GM21529 (cell line): ENCODE measurements around the gene IDE.
"Not testable (repeated sequence)": the region's sequence is repeated elsewhere in the genome, so short reads cannot be mapped to it uniquely, and the experiment has no call there.

ENCODE experiments used
- ATAC-seq: cut with Tn5 transposase; IDR thresholded peaks from one replicate; pipeline ENCODE4 v1.9.1; 2021; ENCODE audit not compliant: unreplicated experiment

IDE gene

DNA sequence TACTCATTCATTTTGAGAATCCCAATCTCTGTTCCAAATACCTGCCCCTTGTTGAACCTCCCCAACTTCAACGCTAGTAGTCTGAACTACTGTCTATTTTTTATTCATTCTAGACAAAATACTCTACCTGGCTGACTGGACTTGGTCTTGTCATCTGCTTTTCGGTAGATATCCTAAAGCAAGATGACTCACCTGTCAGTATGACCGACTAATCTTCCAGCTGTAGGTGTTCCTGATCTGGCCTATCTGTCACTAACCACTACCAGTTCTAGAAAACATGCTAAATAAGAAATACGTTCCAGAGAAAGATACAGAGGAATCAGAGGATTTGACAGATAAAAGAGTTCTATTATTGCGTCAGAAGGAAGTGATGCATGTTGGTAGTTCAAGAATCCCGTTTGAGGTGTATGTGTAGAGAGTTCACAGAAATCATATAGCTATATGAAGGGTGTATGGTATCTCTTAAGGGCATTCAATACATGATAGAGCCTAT, 81.1 kb downstream of the IDE start:
- no peak for ATAC-seq

DNA sequence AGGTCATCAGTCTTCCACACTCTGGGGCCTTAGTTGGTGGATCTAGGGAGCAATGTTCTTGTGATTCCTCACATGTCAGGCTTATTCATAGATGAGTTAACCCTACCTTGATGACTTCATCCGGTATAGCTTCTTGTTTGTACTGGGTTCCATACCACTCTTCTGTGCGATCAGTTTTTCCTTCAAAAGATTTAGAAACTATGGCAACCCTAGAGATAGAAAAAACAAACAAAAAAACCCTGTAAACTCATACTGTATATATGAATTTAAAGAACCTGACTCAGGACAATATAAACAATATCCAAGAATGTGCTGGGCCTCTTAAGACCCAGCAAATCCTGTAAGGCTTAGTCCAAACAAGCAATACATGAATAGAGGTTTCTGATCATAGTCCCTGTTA, 83.5 kb downstream of the IDE start:
- ATAC-seq, result no peak

DNA sequence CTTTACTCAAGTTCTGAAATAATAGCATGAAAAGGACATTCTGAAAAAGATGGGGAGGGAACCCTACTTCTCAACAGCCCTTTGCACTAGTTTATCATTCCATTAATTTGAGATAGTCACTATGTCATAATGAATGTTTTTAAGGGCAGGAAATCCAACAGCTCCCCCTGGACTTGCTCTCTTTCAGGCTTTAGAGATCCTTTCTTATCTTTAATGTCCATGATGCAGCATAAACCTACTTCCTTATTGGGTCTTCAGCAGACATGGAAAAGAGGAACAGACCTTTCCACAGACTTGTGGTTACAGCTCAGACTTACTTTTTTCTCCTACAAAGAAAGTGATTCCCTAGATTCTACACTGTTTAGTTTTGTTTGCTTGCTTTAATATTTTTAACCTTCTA, 87.3 kb downstream of the IDE start:
- no peak for ATAC-seq

DNA sequence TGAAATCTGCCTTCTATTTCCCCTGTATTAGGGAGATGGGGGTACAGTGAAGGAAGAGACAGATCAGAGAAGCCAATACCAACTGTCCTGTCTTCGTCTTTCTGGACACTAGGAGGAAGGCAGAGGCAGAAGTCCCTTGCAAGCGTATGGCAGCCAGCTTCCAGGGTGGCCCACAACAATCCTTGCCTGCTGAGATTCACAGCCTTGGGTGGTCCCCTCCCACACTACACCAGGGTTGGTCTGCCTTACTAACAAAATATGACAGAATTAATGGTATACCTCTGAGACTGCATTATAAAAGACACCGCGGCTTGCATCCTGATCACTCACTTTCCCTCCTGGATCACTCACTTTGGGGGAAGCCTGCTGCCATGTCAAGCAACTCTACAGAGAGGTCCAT, 90.4 kb downstream of the IDE start:
- ATAC-seq, result no peak

DNA sequence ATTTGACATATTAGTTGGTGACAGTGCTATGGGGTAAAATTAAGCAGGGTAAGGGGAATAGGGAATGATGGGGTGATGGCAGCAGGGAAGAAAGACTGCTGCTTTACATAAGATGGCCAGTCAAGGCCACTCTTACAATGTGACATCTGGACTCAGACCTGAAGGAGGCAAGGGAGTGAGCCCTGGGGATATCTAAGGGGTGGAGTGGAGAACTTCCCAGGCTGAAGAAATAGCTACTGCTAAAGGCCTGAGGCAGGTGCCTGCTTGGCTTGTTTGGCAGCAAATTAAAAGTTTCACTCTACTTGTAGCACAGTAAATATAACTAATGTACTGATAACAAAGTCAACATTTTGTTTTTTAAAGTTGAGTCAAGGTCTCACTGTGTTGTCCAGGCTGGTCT, 93.5 kb downstream of the IDE start:
- no peak for ATAC-seq

DNA sequence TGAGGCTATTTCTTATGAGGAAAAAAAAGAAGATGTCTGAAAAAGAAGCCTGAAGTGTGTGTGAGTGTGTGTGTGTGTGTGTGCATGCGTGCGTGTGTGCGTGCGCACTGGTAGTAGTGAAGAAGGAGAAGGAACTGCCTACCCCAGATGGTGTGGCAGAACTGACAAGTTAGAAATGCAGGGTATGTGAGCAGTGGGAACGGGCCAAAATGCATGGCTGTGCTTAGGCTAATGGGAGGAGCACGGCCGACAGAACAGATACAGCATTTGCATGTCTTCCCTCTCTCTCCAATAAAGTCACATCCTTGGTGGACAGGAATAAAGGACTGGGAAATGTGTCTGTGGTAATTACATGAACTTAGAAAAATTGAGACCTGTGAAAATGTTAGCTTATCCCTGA, 94.3 kb downstream of the IDE start:
- ATAC-seq, result no peak

DNA sequence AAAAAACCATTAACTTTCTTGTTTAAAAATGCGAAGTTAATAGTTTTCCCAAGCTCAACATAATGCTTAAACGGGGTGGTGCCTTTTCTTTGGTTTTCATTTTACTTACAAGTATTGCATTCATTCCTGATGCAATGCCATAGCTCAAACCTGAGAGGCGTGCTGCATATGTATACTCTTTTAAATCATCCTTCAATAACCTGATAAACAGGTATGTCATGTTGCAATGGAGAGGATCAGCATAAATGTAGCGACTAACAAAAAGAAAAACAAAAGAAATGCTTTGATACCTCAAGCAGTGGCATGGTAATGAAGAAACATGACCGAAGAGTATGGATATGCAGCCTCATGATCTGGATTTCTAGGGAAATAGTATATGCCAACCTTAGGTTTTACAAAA, 95.4 kb downstream of the IDE start:
- ATAC-seq, result no peak

DNA sequence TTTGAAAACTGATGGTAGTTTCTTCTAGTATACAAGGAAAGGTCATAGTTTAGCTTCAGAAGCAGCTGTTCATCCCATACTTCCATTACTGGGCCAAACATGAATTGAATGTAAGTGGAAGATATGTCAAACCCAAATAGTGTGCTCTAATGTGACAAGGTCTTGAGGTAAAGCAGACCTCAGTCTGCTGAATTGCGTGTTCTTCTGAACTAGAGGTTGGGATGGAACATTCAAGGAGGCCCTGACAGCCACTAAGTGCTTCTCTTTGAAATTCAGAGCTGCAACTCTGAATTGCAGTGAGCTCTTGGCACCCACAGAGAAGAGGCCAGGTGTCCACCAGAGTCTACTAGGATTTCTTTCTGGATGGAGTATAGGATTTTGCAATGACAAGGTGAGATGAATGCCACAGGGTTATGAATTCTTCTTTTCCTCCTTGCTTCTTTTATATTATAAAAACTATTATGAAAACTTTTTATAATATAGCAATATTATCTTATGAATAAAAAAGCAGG, 98.5 kb downstream of the IDE start:
- no peak for ATAC-seq

DNA sequence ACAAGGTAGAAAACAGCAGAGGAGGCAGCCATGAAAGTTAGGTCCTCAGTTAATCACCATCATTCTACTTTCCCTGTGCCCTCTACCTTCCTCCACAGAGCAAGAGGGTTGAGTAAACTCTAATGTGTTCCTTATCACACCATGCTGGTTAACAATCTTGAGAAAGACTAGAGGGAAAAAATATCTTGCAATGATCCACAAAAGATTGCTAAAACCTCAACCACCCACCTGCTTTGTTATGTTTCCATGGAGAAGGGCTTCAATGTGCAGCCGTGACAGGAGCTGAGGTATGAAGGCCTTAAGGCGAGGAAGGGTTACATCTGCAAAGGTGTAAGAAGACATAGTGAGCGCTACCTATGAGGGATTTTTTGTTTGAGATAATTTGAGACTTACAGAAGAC, 103.9 kb downstream of the IDE start:
- no peak for ATAC-seq

DNA sequence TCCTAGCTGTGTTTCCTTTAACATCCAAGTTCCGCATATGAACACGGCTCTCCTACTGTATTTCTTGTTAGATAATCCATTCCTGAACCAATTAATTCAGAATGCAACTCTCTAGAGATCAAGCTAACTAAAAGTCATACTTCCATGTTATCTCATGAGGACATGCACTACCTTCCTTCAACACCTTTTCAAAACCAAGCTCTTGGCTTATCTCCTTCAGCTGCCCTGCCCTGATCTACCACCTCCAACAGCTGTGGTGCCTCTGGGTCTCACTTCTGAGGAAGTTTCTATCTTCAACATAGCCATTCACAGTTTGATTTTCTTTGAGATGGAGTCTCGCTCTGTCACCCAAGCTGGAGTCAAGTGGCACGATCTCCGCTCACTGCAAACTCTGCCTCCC, 109.5 kb downstream of the IDE start:
- no peak for ATAC-seq

DNA sequence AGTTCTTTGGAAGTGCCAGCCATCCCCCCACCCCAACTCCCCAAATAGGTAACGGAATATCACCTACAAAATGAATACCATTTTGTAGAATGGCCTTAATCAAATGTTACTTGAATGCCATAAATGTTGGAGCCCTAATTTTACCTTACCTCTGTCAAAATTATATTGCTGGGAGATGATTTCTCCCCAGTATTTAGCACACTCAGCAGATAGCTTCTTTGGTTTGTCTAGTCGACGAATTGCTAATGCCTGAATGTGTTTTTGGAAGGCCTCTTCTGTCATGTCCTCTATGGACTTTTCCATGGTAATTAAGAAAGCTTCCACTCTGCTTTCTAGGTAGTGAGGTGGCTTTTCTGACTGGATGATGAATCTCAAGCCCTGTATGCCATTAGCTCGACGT, 110.3 kb downstream of the IDE start:
- ATAC-seq, result no peak

DNA sequence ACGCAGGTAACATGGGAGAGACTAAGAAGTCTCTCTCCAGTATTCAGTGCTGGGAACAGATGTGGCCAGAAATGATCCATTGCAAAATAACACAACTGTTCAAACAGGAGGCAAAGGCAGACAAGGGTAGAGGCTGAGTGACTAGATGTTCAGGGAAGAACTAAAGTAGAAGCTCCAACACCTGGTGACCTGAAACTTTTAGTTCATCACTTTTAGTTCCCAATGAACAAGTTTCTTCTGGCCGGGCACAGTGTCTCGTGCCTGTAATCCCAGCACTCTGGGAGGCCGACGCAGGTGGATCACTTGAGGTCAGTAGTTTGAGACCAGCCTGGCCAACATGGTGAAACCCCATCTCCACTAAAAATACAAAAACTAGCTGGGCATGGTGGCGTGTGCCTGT, 118.9 kb downstream of the IDE start:
- ATAC-seq, result not testable (repeated sequence)

DNA sequence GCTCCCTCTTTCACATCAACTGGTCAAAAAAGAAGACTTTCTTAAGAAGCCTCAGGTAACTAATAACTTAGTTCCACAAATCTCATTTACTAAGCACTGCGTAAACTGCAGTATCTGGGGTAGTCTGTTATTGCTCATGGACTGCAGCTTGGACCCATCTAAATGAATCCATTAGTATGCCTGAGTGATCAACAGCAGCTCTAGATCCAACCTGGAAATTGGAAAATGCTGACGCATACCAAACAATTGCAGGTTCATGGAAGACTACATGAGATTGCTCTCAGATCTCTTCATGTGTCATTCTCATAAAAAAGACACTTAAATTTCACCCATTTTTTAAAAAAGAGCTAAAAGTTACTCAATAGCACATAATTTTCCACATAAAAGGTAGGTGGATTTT, 121.6 kb downstream of the IDE start:
- no peak for ATAC-seq

DNA sequence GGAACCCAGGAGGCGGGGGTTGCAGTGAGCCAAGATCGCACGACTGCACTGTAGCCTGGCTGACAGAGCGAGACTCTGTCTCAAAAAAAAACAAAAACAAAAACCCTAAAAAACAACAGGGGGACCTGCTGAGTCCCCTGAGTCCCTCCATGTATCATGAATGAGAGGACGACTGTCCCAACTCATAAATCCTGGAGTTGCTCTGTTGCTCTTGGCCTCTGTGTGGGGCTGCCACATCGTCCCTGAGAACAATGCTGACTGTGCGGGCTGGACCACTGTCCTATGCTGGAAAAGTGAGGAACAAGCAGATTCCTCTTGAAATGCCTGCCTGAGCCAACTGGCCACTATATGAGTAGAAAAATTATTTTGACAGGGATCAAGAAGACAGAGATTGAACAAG, 122.5 kb downstream of the IDE start:
- ATAC-seq, result no peak

DNA sequence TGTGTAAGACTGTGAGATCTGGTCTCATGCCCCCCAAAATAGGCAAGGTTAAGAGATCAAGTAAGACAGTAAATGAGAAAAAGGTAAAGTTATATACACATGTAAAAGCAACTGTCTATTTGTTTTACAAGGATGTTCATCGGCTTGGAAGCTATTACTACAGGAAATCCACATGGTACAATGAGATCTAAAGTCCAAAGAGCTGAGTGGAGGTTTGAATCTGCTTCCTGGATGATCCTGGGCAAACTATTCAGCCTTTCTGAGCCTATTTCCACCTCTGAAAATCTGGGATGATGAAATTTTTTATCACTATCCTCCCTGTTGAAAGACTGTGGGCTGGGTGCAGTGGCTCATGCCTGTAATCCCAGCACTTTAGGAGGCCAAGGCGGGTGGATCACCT, 123.0 kb downstream of the IDE start:
- no peak for ATAC-seq

DNA sequence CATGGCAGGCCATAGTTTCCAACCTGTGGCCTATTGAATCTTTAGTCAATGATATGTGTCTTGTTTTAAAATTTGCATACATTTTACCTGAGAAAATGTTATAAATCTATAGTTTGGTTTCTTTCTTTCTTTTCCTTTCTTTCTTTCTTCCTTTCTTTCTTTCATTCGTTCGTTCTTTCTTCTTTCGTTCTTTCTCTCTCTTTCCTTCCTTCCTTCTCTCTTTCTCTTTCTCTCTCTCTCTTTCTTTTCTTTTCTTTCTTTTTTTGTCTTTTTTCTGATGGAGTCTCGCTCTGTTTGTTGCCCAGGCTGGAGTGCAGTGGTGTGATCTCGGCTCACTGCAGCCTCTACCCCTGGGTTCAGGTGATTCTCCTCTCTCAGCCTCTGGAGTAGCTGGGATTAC, 133.3 kb downstream of the IDE start:
- no peak for ATAC-seq

DNA sequence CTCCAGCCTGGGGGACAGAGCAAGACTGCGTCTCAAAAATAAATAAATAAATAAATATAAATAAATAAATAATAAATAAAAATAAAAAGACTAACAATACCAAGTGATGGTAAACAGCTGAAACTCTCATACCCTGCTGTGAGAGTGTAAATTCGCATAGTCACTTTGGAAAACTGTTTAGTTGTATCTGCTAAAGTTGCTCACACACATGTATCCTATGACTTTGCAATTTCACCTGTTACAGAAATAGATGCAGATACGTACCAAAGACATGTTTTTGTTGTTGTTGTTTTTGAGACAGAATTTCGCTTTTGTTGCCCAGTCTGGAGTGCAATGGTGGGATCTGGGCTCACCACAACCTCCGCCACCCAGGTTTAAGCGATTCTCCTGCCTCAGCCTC, 135.7 kb downstream of the IDE start:
- no peak for ATAC-seq

DNA sequence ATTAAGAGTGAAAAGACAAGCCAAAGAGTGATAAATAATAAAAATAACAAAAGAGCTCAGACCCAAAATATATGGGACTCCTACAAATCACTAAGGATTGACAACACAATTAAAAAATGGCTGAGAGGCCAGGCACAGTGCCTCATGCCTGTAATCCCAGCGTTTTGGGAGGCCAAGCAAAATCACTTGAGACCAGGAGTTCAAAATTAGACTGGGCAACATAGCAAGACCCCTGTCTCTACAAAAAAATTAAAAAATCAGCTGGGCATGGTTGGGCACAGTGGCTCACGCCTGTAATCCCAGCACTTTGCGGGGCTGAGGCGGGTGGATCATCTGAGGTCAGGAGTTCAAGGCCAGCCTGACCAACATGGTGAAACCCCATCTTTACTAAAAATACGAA, 137.3 kb downstream of the IDE start:
- ATAC-seq, result no peak

DNA sequence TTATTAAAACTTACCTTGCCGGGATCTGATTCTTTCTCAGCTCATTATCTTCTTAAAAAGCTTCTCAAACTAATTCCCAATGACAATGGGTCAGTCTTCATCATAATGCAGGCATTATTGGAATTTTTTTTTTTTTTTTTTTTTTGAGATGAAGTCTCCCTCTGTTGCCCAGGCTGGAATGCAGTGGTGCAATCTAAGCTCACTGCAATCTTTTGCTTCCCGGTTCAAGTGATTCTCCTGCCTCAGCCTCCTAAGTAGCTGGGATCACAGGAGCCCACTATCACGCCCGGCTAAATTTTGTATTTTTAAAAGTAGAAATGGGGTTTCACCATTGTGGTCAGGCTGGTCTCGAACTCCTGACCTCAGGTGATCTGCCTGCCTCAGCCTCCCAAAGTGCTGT, 137.8 kb downstream of the IDE start:
- ATAC-seq, result not testable (repeated sequence)

DNA sequence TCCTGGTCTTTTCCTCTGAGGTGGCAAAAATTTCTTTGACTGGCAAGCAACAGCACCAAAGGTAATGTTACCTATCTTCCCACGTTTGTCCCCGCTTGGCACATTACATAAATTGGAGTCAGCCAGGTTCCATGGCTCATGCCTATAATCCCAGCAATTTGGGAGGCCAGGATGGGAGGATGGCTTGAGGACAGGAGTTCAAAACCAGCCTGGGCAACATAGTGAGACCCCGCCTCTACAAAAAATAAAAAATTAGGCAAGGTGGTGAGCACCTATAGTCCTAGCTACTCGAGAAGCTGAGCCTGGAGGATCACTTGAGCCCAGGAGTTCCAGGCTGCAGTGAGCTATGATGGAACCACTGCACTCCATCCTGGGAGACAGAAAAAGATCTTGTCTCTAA, 139.5 kb downstream of the IDE start:
- ATAC-seq, result no peak

DNA sequence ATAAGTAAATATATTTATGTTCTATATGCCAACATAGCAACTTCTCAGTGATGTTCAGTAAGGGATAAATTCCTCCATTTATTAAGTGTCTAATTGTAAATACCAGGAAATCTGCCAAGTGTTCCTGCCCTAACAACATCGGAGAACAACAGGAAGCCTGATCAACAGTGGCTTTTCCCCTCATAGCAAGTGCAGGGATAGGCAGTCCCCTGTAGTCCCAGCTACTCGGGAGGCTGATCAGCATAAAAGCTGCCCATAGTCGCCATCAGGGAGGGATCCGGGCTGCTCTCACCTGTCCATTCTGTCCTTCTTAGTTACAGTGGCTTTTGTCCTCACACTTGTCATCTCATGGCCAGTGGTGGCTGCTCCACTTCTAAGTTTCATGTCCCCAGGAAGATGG, 141.3 kb downstream of the IDE start:
- no peak for ATAC-seq

DNA sequence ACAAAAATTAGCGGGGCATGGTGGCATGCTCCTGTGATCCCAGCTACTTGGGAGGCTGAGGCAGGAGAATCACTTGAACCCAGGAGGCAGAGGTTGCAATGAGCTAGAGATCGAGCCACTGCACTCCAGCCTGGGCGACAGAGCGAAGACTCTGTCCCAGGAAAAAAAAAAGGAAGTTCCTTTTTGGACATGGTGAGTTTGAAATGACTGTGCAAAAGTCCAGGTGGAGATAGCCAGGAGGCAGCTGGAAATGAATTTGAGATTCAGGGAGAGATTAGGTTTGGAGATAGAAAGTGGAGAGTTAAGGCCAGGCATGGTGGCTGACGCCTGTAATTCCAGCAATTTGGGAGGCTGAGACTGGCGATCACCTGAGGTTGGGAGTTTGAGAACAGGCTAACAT, 143.8 kb downstream of the IDE start:
- ATAC-seq, result no peak

DNA sequence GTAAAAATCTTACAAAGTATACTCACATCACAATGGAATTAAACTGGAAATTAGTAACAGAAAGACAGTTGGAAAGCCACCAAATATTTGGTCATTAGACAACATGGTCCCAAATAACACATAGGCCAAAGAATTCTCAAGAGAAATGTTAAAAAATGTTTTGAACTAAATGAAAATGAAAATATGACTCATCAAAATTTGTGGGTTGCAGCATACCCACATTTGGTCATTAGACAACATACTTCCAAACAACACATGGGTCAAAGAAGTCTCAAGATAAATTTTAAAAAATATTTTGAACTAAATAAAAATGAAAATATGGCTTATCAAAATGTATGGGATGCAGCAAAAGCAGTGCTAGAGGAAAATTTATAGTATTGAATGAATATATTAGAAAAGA, 152.3 kb downstream of the IDE start:
- ATAC-seq, result no peak
